Effector memory CD8-positive, alpha-beta T cell (primary cell): ENCODE results near the gene VNN1.
"Not testable (repeated sequence)": the region's sequence is repeated elsewhere in the genome, so short reads cannot be mapped to it uniquely, and the experiment has no call there.

Experiments used
- ATAC-seq: fragments of 150-1000 bp; cut with Tn5 transposase; replicated peaks from 2 replicates; pipeline ENCODE4 v1.10.0; 2021; ENCODE audit warnings: mild to moderate bottlenecking, moderate library complexity
- DNase-seq, 3 experiments: peaks; one replicate each; pipeline ENCODE4 v3.0.0; 2021
- H3K27ac Mint-ChIP-seq, 2 donors: one replicate each; pipeline ENCODE4 v1.8.0; 2022; ENCODE audit warnings: mild to moderate bottlenecking in 2 of 2, mixed read lengths in 2 of 2, moderate library complexity in 2 of 2
- H3K27me3 Mint-ChIP-seq, 2 donors: one replicate each; pipeline ENCODE4 v1.8.0; 2022; ENCODE audit warnings: mixed read lengths in 2 of 2
- H3K36me3 Mint-ChIP-seq: one replicate; pipeline ENCODE4 v1.8.0; 2022; ENCODE audit warnings: mild to moderate bottlenecking, moderate library complexity, mixed read lengths; ENCODE audit not compliant: insufficient read depth
- H3K4me1 Mint-ChIP-seq, 2 donors: one replicate each; pipeline ENCODE4 v1.8.0; 2022; ENCODE audit warnings: low read depth in 2 of 2, mixed read lengths in 2 of 2
- H3K4me3 Mint-ChIP-seq, 2 donors: one replicate each; pipeline ENCODE4 v1.8.0; 2022; ENCODE audit warnings: mild to moderate bottlenecking in 2 of 2, mixed read lengths in 2 of 2, moderate library complexity in 2 of 2
- H3K9me3 Mint-ChIP-seq, 2 donors: one replicate each; pipeline ENCODE4 v1.8.0; 2022; ENCODE audit warnings: mixed read lengths in 2 of 2

VNN1 gene

DNA sequence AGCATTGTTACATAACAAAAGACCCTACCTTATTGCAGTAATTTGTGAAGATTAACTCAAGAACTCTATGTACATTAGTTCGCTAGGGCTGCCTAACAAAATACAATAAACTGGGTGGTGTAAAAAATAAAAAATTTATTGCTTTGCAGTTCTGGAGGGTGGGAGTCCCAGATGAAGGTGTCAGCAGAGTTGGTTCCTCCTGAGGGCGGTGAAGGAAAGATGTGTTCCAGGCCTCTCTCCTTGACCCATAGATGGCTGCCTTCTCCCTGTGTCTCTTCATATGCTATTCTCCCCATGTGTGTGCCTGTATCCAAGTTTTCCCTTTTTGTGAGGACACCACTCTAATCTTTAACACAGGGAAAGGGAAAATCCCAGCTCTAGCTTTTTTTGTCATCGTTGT, 305 bp upstream of the VNN1 start:
- H3K36me3 Mint-ChIP-seq, result no peaks in the 10 kb centered on the region
- DNase-seq (no peak), ATAC-seq (no peak)
- H3K4me3 Mint-ChIP-seq, result no peak overlapping the region
- H3K27me3 Mint-ChIP-seq, result peaks cover 28 to 34% of the 10 kb centered on the region in 2 donors
- H3K4me1 Mint-ChIP-seq, result no peaks in the 10 kb centered on the region
- no peaks in the 10 kb centered on the region for H3K9me3 Mint-ChIP-seq
- H3K27ac Mint-ChIP-seq, result no peak overlapping the region

DNA sequence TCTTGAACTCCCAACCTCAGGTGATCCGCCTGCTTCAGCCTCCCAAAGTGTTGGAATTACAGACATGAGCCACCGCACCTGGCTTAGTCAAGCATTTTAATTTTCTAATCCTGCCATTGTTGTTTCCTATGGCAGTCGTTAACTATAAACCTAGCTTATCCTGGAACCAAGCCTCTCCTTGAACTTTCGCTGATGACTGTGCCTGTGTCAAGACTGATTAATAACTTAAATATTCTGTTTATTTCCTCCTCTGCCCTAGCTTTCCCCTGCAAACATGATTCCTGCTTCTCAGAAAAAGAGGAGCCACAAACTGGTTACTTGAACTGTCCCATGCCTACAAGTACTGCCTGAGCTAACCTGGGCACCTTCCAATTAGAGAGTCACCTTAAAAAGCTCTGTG, 1.5 kb downstream of the VNN1 start:
- Mint-ChIP-seq H3K4me1 (no peaks in the 10 kb centered on the region), H3K36me3 (no peaks in the 10 kb centered on the region), H3K9me3 (no peaks in the 10 kb centered on the region), H3K27me3 (peaks cover 26 to 33% of the 10 kb centered on the region in 2 donors), H3K4me3 (no peak overlapping the region), H3K27ac (no peak overlapping the region)
- DNase-seq (no peak), ATAC-seq (no peak)

DNA sequence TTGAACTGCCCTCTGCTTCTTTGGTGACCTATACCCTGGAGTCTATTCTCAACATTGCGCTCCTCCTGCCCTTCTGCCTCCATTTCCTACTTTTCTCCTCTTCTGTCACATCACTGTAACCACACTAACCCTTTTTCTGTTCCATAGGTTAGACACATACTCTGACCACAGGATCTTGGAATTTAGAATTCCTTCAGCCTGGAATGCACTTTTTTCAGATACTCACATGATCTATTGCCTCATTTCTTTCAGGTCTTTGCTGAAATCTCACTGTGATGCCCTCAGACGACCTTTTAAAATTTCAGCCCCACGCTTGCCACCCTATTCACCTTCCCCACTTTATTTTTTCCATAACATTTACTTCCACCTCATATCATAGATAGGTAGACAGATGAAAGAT, 5.1 kb downstream of the VNN1 start:
- H3K27me3 Mint-ChIP-seq, result peaks cover 22 to 39% of the 10 kb centered on the region in 2 donors
- H3K4me1 Mint-ChIP-seq, result no peaks in the 10 kb centered on the region
- H3K4me3 Mint-ChIP-seq, result no peak overlapping the region
- no peak overlapping the region for H3K27ac Mint-ChIP-seq
- ATAC-seq (no peak), DNase-seq (no peak)
- H3K36me3 Mint-ChIP-seq, result no peaks in the 10 kb centered on the region
- peaks cover 3 to 9% of the 10 kb centered on the region in 2 donors for H3K9me3 Mint-ChIP-seq

DNA sequence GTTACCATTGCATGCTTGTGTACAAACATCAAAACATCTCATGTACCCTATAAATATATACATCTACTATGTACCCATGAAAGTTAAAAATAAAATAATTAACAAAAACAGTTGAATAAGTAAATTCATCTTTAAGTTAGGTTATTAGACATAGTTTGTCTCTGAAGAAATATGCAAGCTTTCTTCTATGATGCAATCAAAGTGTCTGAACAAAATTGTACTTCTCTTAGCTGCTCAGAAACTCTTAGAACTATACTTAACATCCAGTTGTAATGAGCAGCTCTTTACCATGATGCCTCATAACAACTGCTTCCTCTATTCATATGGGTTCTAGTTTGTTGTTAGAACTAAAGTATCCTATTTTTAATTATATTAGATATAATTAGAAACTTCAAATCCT, 5.9 kb downstream of the VNN1 start:
- Mint-ChIP-seq H3K27me3 (peaks cover 26 to 43% of the 10 kb centered on the region in 2 donors), H3K27ac (no peak overlapping the region)

DNA sequence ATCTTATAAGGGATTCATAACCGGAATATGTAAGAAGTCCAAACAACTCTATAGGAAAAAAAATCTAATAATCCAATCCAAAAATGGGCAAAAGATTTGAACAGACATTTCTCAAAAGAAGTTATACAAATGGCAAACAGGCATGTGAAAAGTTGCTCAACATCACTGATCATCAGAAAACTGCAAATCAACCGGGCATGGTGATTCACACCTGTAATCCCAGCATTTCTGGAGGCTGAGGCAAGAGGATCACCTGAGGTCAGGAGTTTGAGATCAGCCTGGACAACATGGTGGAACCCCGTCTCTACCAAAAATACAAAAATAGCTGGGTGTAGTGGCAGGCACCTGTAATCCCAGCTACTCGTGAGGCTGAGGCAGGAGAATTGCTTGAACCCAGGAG, 7.1 kb downstream of the VNN1 start:
- H3K27me3 Mint-ChIP-seq, result peaks cover 38 to 51% of the 10 kb centered on the region in 2 donors
- not testable (repeated sequence) for H3K4me1 Mint-ChIP-seq, DNase-seq, H3K4me3 Mint-ChIP-seq, H3K9me3 Mint-ChIP-seq, H3K27ac Mint-ChIP-seq, H3K36me3 Mint-ChIP-seq, ATAC-seq

More for the DNA sequence above, 5.9 kb downstream of the VNN1 start:
- no peak for DNase-seq
- Mint-ChIP-seq H3K4me3 (no peak overlapping the region), H3K9me3 (peaks cover 3 to 9% of the 10 kb centered on the region in 2 donors), H3K36me3 (no peaks in the 10 kb centered on the region), H3K4me1 (no peaks in the 10 kb centered on the region)
- ATAC-seq, result no peak

DNA sequence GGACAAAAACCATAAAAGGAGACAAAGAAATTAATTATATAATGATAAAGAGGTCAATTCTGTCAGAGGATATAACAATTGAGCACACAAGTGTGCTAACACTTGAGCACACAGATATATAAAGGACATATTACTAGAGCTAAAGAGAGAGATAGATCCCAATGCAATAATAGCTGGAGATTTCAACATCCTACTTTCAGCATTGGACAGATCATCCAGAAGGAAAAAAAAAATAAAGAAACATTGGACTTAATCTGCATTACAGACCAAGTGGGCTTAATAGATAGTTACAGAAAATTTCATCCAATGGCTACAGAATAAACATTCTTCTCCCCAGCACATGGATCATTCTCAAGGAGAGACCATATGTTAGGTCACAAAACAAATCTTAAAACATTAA, 9.9 kb downstream of the VNN1 start:
- Mint-ChIP-seq H3K36me3 (no peaks in the 10 kb centered on the region), H3K4me3 (no peak overlapping the region), H3K4me1 (no peaks in the 10 kb centered on the region), H3K27me3 (peaks cover 52 to 53% of the 10 kb centered on the region in 2 donors), H3K27ac (no peak overlapping the region), H3K9me3 (peaks cover 3 to 9% of the 10 kb centered on the region in 2 donors)
- ATAC-seq (no peak), DNase-seq (no peak)

DNA sequence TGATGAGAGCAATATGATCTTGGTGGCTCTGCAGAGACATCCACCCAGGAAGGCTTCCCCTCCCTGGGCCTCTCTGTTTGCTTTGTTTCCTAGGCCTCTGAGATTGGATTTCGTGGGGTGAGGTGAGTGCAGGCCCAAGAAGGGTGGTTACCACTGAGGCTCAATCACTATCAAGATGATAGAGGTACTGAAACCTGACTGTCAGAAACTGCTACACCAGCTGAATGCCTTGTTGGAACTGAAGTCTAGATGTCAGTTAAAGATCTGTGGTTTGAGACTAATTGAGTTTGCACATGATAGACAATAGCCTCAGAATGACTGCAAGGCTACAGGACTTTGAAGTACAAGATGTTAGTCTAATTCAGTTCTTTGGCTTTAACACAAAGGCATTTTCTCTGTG, 15.2 kb downstream of the VNN1 start:
- H3K27ac Mint-ChIP-seq, result no peak overlapping the region
- ATAC-seq, result no peak

DNA sequence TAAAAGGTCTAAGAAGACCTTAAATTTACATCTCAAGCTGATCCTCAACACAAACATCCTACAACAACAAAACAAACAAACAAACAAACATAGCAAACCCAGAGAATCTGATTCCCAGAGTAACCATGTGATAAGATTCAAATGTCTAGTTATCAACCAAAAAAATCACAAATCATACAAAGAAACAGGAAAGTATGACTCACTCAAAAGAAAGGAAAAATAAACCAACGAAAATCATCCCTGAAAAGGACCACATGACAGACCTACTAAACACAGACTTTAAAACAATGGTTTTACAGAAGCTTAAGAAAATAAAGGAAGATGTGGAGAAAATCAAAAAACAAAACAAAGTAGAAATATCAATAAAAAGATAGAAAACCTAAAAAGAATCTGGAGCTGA, 18.1 kb downstream of the VNN1 start:
- Mint-ChIP-seq H3K4me1 (no peaks in the 10 kb centered on the region), H3K4me3 (no peak overlapping the region), H3K27me3 (peaks cover 12 to 14% of the 10 kb centered on the region in 2 donors), H3K9me3 (peaks cover 5 to 13% of the 10 kb centered on the region in 2 donors), H3K36me3 (no peaks in the 10 kb centered on the region), H3K27ac (no peak overlapping the region)
- no peak for DNase-seq
- ATAC-seq, result no peak

More for the DNA sequence above, 15.2 kb downstream of the VNN1 start:
- no peaks in the 10 kb centered on the region for H3K4me1 Mint-ChIP-seq
- peaks cover 29 to 33% of the 10 kb centered on the region in 2 donors for H3K27me3 Mint-ChIP-seq
- H3K9me3 Mint-ChIP-seq, result peaks cover 5 to 13% of the 10 kb centered on the region in 2 donors
- H3K4me3 Mint-ChIP-seq, result no peak overlapping the region
- H3K36me3 Mint-ChIP-seq, result no peaks in the 10 kb centered on the region
- DNase-seq, result no peak

DNA sequence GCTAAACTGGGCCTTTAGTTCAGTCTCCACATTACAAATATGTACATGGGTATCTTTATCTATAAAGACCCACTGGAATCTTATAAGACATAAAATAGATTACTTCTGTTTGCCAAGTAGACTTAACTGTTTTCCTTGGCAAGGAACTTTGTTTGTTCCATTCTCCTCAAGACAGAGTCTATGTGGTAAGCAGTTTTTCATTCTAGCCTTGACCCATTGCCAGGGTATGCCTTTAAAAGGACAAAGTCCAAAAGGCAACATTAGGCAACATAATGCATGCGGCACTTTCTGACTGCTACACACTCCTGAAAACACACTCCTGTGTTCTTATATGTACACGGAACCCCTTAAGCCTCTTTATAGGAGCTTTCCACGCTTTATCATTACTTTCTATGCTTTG, 20.4 kb downstream of the VNN1 start:
- H3K4me1 Mint-ChIP-seq, result no peaks in the 10 kb centered on the region
- DNase-seq (no peak), ATAC-seq (no peak)
- H3K9me3 Mint-ChIP-seq, result peaks cover 5 to 13% of the 10 kb centered on the region in 2 donors
- no peak overlapping the region for H3K27ac Mint-ChIP-seq
- H3K4me3 Mint-ChIP-seq, result no peak overlapping the region
- peaks cover 27 to 32% of the 10 kb centered on the region in 2 donors for H3K27me3 Mint-ChIP-seq
- no peaks in the 10 kb centered on the region for H3K36me3 Mint-ChIP-seq

DNA sequence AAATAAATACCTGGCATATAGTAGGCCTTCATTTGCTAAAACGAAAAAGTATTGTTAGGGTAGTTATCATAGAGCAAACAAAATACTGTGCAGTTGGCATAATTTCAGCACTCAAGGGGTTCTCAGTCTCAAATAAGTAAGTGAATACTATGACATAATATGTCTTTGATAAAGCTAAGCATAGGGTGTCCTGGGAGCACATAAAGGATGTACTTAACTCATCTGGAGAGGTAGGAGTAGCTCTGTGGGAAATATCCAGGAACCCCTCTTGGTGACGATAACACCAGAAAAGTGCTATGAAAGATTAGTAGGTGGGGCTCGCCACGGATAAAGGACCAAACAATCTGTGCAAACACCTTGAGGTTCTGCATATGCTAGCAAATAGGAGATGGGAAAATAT, 23.2 kb downstream of the VNN1 start:
- ATAC-seq (no peak), DNase-seq (no peak)
- H3K36me3 Mint-ChIP-seq, result no peaks in the 10 kb centered on the region
- H3K27me3 Mint-ChIP-seq, result peaks cover 41 to 44% of the 10 kb centered on the region in 2 donors
- no peak overlapping the region for H3K4me3 Mint-ChIP-seq
- H3K9me3 Mint-ChIP-seq, result peaks cover under 1 to 3% of the 10 kb centered on the region in 2 donors
- no peaks in the 10 kb centered on the region for H3K4me1 Mint-ChIP-seq
- no peak overlapping the region for H3K27ac Mint-ChIP-seq

DNA sequence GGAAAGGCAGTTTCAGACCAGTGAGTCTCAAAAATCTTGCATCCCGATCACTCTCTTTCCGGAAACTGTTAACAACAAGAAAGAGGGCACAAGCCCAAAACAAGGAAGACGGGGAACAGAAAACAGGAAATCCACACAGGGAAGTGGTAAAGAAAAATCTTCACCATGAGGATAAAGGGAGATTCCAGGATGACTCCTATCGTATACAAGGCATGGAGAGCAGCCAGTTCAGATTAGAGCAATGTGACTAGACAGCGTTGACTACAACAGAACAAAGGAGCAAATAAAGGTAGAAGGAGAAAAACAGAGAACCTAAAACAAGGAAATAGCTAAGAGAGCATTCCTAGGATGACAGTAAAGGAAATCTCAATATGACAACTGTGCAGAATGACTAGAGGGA, 26.5 kb downstream of the VNN1 start:
- ATAC-seq, result no peak

DNA sequence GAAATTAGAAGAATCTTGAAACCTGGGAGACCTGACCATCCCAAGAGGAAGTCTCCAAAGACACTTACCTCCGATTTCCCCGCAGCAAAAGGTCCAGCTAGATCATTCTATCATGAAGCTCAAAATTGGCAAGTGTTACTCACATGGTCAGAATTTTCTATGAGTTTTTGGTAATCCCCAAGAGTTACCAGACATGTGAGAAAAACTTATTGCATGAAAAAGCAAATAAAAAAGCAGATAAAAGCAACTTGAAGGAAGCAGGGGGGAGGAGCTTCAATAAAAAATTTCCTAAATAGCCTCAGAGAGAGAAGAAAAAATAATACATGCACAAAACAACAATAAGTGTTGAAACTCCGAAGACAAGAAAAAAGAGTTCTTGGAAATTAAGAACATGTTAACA, 27.3 kb downstream of the VNN1 start:
- DNase-seq (no peak), ATAC-seq (no peak)
- peaks cover 44 to 54% of the 10 kb centered on the region in 2 donors for H3K27me3 Mint-ChIP-seq
- H3K36me3 Mint-ChIP-seq, result no peaks in the 10 kb centered on the region
- no peaks in the 10 kb centered on the region for H3K9me3 Mint-ChIP-seq
- H3K4me1 Mint-ChIP-seq, result no peaks in the 10 kb centered on the region
- no peak overlapping the region for H3K4me3 Mint-ChIP-seq
- H3K27ac Mint-ChIP-seq, result no peak overlapping the region

More for the DNA sequence above, 26.5 kb downstream of the VNN1 start:
- DNase-seq, result no peak
- Mint-ChIP-seq H3K36me3 (no peaks in the 10 kb centered on the region), H3K9me3 (no peaks in the 10 kb centered on the region), H3K27ac (no peak overlapping the region), H3K4me3 (no peak overlapping the region), H3K27me3 (peaks cover 44 to 54% of the 10 kb centered on the region in 2 donors), H3K4me1 (no peaks in the 10 kb centered on the region)

DNA sequence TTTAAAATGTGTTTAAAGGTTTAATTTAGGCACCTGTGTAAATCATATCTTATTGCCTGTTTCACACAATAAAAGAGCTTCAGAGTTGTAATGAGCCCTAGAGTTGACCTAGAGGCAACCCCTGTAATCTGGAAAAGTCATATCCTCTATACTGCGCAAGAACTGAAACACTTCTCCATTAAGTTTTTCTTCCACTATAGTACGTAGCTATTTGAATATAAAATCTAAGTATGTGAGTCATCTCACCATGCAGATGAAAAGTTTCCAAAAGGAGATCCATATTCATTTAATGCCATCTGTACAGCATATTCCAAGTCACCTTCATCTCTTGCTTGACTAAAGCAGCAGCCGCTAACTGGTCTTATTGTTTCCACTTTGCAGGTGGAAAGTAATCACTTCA, 28.8 kb downstream of the VNN1 start:
- Mint-ChIP-seq H3K4me3 (no peak overlapping the region), H3K27ac (no peak overlapping the region), H3K36me3 (no peaks in the 10 kb centered on the region), H3K9me3 (no peaks in the 10 kb centered on the region), H3K27me3 (peaks cover 32 to 42% of the 10 kb centered on the region in 2 donors), H3K4me1 (no peaks in the 10 kb centered on the region)
- DNase-seq, result no peak
- ATAC-seq, result no peak

DNA sequence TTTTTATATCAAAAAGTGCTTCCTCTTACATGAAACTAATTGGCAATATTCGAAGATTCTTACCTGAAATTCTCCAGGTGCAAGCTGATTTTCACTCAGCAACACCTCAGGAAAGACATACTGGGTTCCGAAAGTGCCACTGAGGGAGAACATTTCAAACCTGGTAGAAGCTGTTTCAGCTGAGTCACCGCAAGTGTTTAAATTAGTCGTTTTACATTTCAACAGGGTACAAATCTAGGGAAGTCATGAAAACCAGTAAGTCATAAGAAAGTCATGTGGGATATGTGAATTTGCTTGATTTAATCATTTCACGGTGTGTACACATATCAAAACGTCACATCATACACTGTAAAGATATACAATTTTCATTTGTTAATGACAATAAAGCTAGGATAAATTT, 29.6 kb downstream of the VNN1 start:
- ATAC-seq, result no peak
- no peaks in the 10 kb centered on the region for H3K4me1 Mint-ChIP-seq
- H3K27ac Mint-ChIP-seq, result no peak overlapping the region
- H3K36me3 Mint-ChIP-seq, result no peaks in the 10 kb centered on the region
- peaks cover 25 to 36% of the 10 kb centered on the region in 2 donors for H3K27me3 Mint-ChIP-seq
- H3K9me3 Mint-ChIP-seq, result no peaks in the 10 kb centered on the region
- DNase-seq, result no peak
- H3K4me3 Mint-ChIP-seq, result no peak overlapping the region

DNA sequence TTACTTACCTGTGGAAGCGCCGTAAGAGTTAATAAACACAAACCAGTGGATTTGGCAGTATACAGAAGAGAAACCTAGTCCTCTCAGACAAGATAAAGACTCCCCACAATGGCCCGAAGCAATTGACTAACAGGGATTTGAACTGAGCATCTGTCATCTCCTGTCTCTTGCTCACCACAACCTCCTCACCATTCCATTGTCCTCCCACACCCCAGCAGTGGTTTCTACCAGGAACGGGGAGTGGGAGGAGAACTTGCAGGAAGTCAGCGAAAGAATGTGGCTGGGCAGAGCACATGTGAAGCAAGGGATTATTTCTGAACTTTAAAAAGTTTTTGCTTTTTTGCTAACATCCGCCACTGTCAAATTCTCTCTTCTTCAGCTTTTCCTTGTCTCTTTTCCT, 30.3 kb downstream of the VNN1 start:
- Mint-ChIP-seq H3K27ac (no peak overlapping the region), H3K27me3 (peaks cover 21 to 37% of the 10 kb centered on the region in 2 donors), H3K4me3 (no peak overlapping the region), H3K4me1 (no peaks in the 10 kb centered on the region), H3K36me3 (no peaks in the 10 kb centered on the region), H3K9me3 (no peaks in the 10 kb centered on the region)
- ATAC-seq (no peak), DNase-seq (no peak)
